G401 (cell line): Measurements from ENCODE around the gene CCDC71. TPM values are rescaled to one million over a fixed set of nuclear protein-coding genes. Genes with fewer than 3 reads are reported as not detected.

Source experiments
- DNase-seq: peaks from one replicate; pipeline ENCODE4 v3.0.0-alpha.2; 2015; ENCODE audit warnings: low spot score
- in situ Hi-C: cut with HindIII; loops from 2 replicates; pipeline ENCODE4 v1.10.0; 2016; ENCODE audit warnings: low sequenced_read_pairs, mixed read lengths
- total RNA-seq: library from RNA; depleted of rRNA; stranded (reverse); fragments of >200 nt; shearing (Covaris generic); gene quantifications from 2 replicates; pipeline ENCODE4 v1.2.3, GENCODE V29; 2014

The CCDC71 gene
- total RNA-seq, 1 experiment from 2014 or later: 69.5 TPM

- no peak for DNase-seq
- in situ Hi-C loops: no loop called here
Measured at GRCh38 chr3:49134471-49135265, 31.5 kb downstream of the CCDC71 start.

GRCh38 chr3:49133226-49133951 lies 32.7 kb downstream of the CCDC71 start:
- peak; percentile 90 for DNase-seq
- in situ Hi-C loops: no loop called here

- DNase-seq: peak; percentile 76
- in situ Hi-C loops: no loop called here
Measured at GRCh38 chr3:49132437-49133225, 33.5 kb downstream of the CCDC71 start, which contains the start of gene LAMB2. Gene LAMB2, minus strand, starts transcription at chr3:49133050. Its CDS starts 183 bp downstream, at chr3:49132867.

GRCh38 chr3:49132073-49132436 lies 34.1 kb downstream of the CCDC71 start:
- in situ Hi-C loops: no loop called here
- no peak for DNase-seq

- no peak for DNase-seq
- in situ Hi-C loops: no loop called here
Measured at GRCh38 chr3:49131576-49131975, 34.6 kb downstream of the CCDC71 start.

- DNase-seq: no peak
- in situ Hi-C loops: no loop called here
Measured at GRCh38 chr3:49131040-49131439, 35.1 kb downstream of the CCDC71 start.

- peak; percentile 48 for DNase-seq
- in situ Hi-C loops: no loop called here
Measured at GRCh38 chr3:49124991-49125670, 41.0 kb downstream of the CCDC71 start.

- no peak for DNase-seq
- in situ Hi-C loops: no loop called here
Measured at GRCh38 chr3:49124203-49124602, 41.9 kb downstream of the CCDC71 start.

- DNase-seq: no peak
- in situ Hi-C loops: no loop called here
Measured at GRCh38 chr3:49123687-49124086, 42.4 kb downstream of the CCDC71 start.

GRCh38 chr3:49122886-49123545 lies 43.1 kb downstream of the CCDC71 start:
- DNase-seq: peak; percentile 22
- in situ Hi-C loops: no loop called here

GRCh38 chr3:49122451-49122850 lies 43.7 kb downstream of the CCDC71 start:
- in situ Hi-C loops: no loop called here
- no peak for DNase-seq

- DNase-seq: no peak
- in situ Hi-C loops: no loop called here
Measured at GRCh38 chr3:49122022-49122421, 44.1 kb downstream of the CCDC71 start.

GRCh38 chr3:49121132-49121736 lies 44.9 kb downstream of the CCDC71 start:
- in situ Hi-C loops: no loop called here
- no peak for DNase-seq

GRCh38 chr3:49120438-49121131 lies 45.5 kb downstream of the CCDC71 start, which contains the start of gene USP19:
Gene USP19, minus strand, starts transcription at chr3:49120823. Its CDS starts 1,678 bp downstream, at chr3:49119145.
- in situ Hi-C loops: no loop called here
- peak; percentile 96 for DNase-seq

- no peak for DNase-seq
- in situ Hi-C loops: no loop called here
Measured at GRCh38 chr3:49120096-49120437, 46.1 kb downstream of the CCDC71 start.

- no peak for DNase-seq
- in situ Hi-C loops: no loop called here
Measured at GRCh38 chr3:49119439-49119838, 46.7 kb downstream of the CCDC71 start.

GRCh38 chr3:49119036-49119435 lies 47.1 kb downstream of the CCDC71 start:
- in situ Hi-C loops: no loop called here
- DNase-seq: no peak
